K562 (cell line): ENCODE results near the gene PSD2. TPM values are rescaled to one million over a fixed set of nuclear protein-coding genes. Genes with fewer than 3 reads are reported as not detected.

Experiments used
- ATAC-seq: fragments of 200-7000 bp; cut with Tn5 transposase; 3 replicates; pipeline ENCODE4 v1.9.1; 2020; ENCODE audit warnings: moderate library complexity
- BruUV-seq: library from RNA; stranded (reverse); fragments of 400-500 nt; replicated peaks from 2 replicates; lab custom pipeline; 2021; lab: Mats Ljungman, UMichigan
- CTCF ChIA-PET: fragments of 300-600 bp; formaldehyde crosslinking; extraction: SDS; loops from one replicate; lab custom pipeline; 2021; ENCODE audit warnings: low intra/inter-chr PET ratio; lab: Yijun Ruan, JAX
- POLR2A ChIA-PET: fragments of 300-600, 350-650 bp; sonication (Branson Sonifier 250); formaldehyde crosslinking; extraction: SDS; loops from one replicate; lab custom pipeline; 2021; ENCODE audit warnings: antibody characterized with exemption, inconsistent platforms; lab: Yijun Ruan, JAX
- DNase-seq, 4 experiments: peaks; one replicate each; pipeline versions ENCODE4 v3.0.0 to v3.0.0-alpha.2; 2011 to 2018; ENCODE audit warnings: low spot score in 3 of 4, mixed read lengths in 3 of 4; ENCODE audit errors: extremely low read depth in 1 of 4
- FAIRE-seq: peaks from 2 replicates; lab custom pipeline; 2011; peaks lifted over from hg19 to GRCh38; lab: Jason Lieb, UNC
- H2AFZ ChIP-seq: 2 replicates; pipeline ENCODE4 v1.6.0; 2011; ENCODE audit warnings: low read depth, low read length, control low read depth, inconsistent platforms
- H3K27ac ChIP-seq: fragments of 200-600 bp; 3 replicates; pipeline ENCODE4 v1.8.0; 2011; ENCODE audit warnings: low read depth, mild to moderate bottlenecking, control low read depth, inconsistent platforms, low read length, moderate library complexity, mixed read lengths; ENCODE audit errors: extremely low read depth
- H3K27me3 ChIP-seq, 2 experiments: fragments of 300-600 bp in 1 of 2; 2 replicates in 1 of 2; 3 replicates in 1 of 2; pipeline versions ENCODE4 v1.6.0 to v1.8.0; 2011; ENCODE audit warnings: inconsistent platforms in 2 of 2, low read length in 2 of 2, mild to moderate bottlenecking in 1 of 2, mixed read lengths in 1 of 2, moderate library complexity in 1 of 2; ENCODE audit not compliant: control insufficient read depth in 2 of 2, insufficient read depth in 2 of 2
- H3K36me3 ChIP-seq: fragments of 300-600 bp; 3 replicates; pipeline ENCODE4 v1.8.0; 2011; ENCODE audit warnings: mild to moderate bottlenecking, low read length, inconsistent platforms; ENCODE audit not compliant: control insufficient read depth, insufficient read depth
- H3K4me1 ChIP-seq, 2 experiments: fragments of 200-600 bp in 1 of 2; replicated peaks in 1 of 2; 2 replicates in 1 of 2; 3 replicates in 1 of 2; pipeline versions ENCODE4 v1.5.1 to v1.8.0; 2011; ENCODE audit warnings: inconsistent platforms in 2 of 2, low read length in 2 of 2, mild to moderate bottlenecking in 1 of 2, mixed read lengths in 1 of 2, moderate library complexity in 1 of 2; ENCODE audit not compliant: control insufficient read depth in 2 of 2, insufficient read depth in 2 of 2
- H3K4me2 ChIP-seq: 2 replicates; pipeline ENCODE4 v1.6.1; 2011; ENCODE audit warnings: low read length, control low read depth, inconsistent platforms, mixed read lengths; ENCODE audit not compliant: insufficient read depth
- H3K4me3 ChIP-seq: fragments of 200-600 bp; sonication (generic), shearing (Covaris generic); 2 replicates; pipeline ENCODE4 v1.5.1; 2016; ENCODE audit warnings: control low read depth, inconsistent platforms
- H3K79me2 ChIP-seq: fragments of 200-600 bp; 3 replicates; pipeline ENCODE4 v1.8.0; 2011; ENCODE audit warnings: low read length, inconsistent platforms; ENCODE audit not compliant: control insufficient read depth, insufficient read depth
- H3K9ac ChIP-seq, 2 experiments: 2 replicates each; pipeline versions ENCODE4 v1.6.0 to v1.6.1; 2011; ENCODE audit warnings: low read depth in 2 of 2, low read length in 2 of 2, control low read depth in 1 of 2, inconsistent platforms in 1 of 2, mild to moderate bottlenecking in 1 of 2, mixed read lengths in 1 of 2; ENCODE audit not compliant: insufficient read depth in 1 of 2
- H3K9me1 ChIP-seq: one replicate; pipeline ENCODE4 v1.6.0; 2011; ENCODE audit warnings: inconsistent platforms, mild to moderate bottlenecking, low read length, moderate library complexity; ENCODE audit not compliant: control insufficient read depth, insufficient read depth
- H3K9me3 ChIP-seq: replicated peaks from 2 replicates; pipeline ENCODE4 v1.5.1; 2011; ENCODE audit warnings: low read depth, low read length, inconsistent platforms; ENCODE audit not compliant: control insufficient read depth, insufficient read depth
- H4K20me1 ChIP-seq: replicated peaks from 2 replicates; pipeline ENCODE4 v1.6.1; 2011; ENCODE audit warnings: low read length, inconsistent platforms, mixed read lengths; ENCODE audit not compliant: control insufficient read depth, insufficient read depth
- ELK1 ChIP-seq: sonication (generic); formaldehyde crosslinking; IDR thresholded peaks from 2 replicates; pipeline ENCODE4 v1.8.1; 2022; ENCODE audit warnings: missing genetic modification reagents
- NFIC ChIP-seq: fragments of 450-650 bp; IDR thresholded peaks from 2 replicates; pipeline ENCODE4 v1.6.1; 2017; ENCODE audit warnings: mild to moderate bottlenecking, inconsistent platforms
- REST ChIP-seq, 2 experiments: fragments of 450-650 bp; formaldehyde crosslinking in 1 of 2; IDR thresholded peaks; 2 replicates each; pipeline versions ENCODE4 v1.4.0 to v1.6.1; 2014 to 2020; ENCODE audit warnings: mild to moderate bottlenecking in 2 of 2, borderline replicate concordance in 1 of 2, low read depth in 1 of 2
- TAL1 ChIP-seq: fragments of 450-650 bp; IDR thresholded peaks from 2 replicates; pipeline ENCODE4 v1.6.1; 2016; ENCODE audit warnings: mild to moderate bottlenecking
- TEAD4 ChIP-seq, 2 experiments: sonication (generic) in 1 of 2; formaldehyde crosslinking in 1 of 2; IDR thresholded peaks; 2 replicates each; pipeline versions ENCODE4 v1.6.1 to v1.8.0; 2012 to 2022; ENCODE audit warnings: borderline replicate concordance in 1 of 2, inconsistent platforms in 1 of 2, low read length in 1 of 2, mild to moderate bottlenecking in 1 of 2, missing genetic modification reagents in 1 of 2
- WGBS: fragments of 100-300 bp; shearing (Covaris generic); methylation state at CpG from one replicate; pipeline ENCODE4 v1.1.6; 2016; ENCODE audit warnings: low coverage, mixed read lengths; ENCODE audit not compliant: insufficient coverage; ENCODE audit errors: missing lambda C conversion rate; 5-methylcytosine and 5-hydroxymethylcytosine counted together
- in situ Hi-C: fragments of 300-500 bp; cut with MboI; formaldehyde crosslinking; loops from 4 replicates; pipeline ENCODE4 v1.15.0; 2018; ENCODE audit warnings: inconsistent platforms, mixed read lengths
- intact Hi-C: fragments of 100-400 bp; cut with micrococcal nuclease; formaldehyde crosslinking; loops from 2 replicates; pipeline ENCODE4 v1.14.2; 2022
- polyA plus RNA-seq, 8 experiments: library from polyadenylated mRNA; depleted of rRNA in 4 of 8; stranded (reverse) in 5 of 8; unstranded in 3 of 8; fragments of >200 nt; fragmentation: Nextera tagmentation in 2 of 8; fragmentation: Illumina TruSeq in 1 of 8; extraction: Ambion mirVana in 2 of 8; extraction: Trizol in 1 of 8; gene quantifications; 2 replicates each; pipeline versions ENCODE4 v1.2.1 to v1.2.3, GENCODE V29; 2011 to 2014; ENCODE audit warnings: inconsistent platforms in 1 of 8, missing spikeins in 1 of 8
- total RNA-seq, 7 experiments: library from RNA; depleted of rRNA in 6 of 7; stranded (reverse); fragments of >200 nt in 6 of 7; fragmentation: Illumina TruSeq in 2 of 7; extraction: Trizol in 2 of 7; gene quantifications; 2 replicates each; pipeline versions ENCODE4 v1.2.1 to v1.2.3, GENCODE V29; 2011 to 2021; ENCODE audit warnings: low replicate concordance in 1 of 7

Gene PSD2
- total and polyA plus RNA-seq, 9 of the 15 experiments (the other 6 are each of a cell fraction or from before 2014, with no cell fraction given) = 0.01 to 0.09 (median 0.04) TPM; not detected in 4

GRCh38 chr5:139797335-139797734 lies 1.7 kb downstream of the PSD2 start (continued):
- TF ChIP-seq TEAD4 (IDR thresholded peaks at IDR 0.05; ENCODE audit: low read length) (no peak), TEAD4 (CRISPR knock-in tag; IDR thresholded peaks at IDR 0.05; ENCODE audit: borderline replicate concordance) (no peak), ELK1 (no peak)
- TF ChIP-seq, all 486 proteins: peak for 0

GRCh38 chr5:139797856-139798510 lies 2.4 kb downstream of the PSD2 start:
- in situ Hi-C loops (no loop called here), intact Hi-C loops (no loop called here)
- H3K9me1 ChIP-seq = peaks cover 2% of the 10 kb centered on the region
- FAIRE-seq = no peak
- CTCF ChIA-PET = no interaction called here
- H3K4me3 ChIP-seq = no peak overlapping the region
- no TSS peak for BruUV-seq
- no peaks in the 10 kb centered on the region for H3K79me2 ChIP-seq
- H3K27me3 ChIP-seq = peaks cover 26 to 80% of the 10 kb centered on the region in 2 experiments; a peak in 4 of 5 replicates
- 0 out of 2 replicates have a peak, but pooled peaks have one; percentile 40 for TF ChIP-seq NFIC
- TF ChIP-seq TAL1 = no peak
- no peak for TF ChIP-seq REST (IDR thresholded peaks at IDR 0.05; ENCODE audit: borderline replicate concordance)
- TF ChIP-seq REST (CRISPR knock-in tag; IDR thresholded peaks at IDR 0.05; ENCODE audit: low read depth) = no peak
- no peak overlapping the region for H2AFZ ChIP-seq
- DNase-seq = no peak
- H3K9me3 ChIP-seq = no peaks in the 10 kb centered on the region
- no peak overlapping the region for H3K9ac ChIP-seq
- 0% methylated on average over 9 of the region's 9 CpGs for WGBS
- peaks cover 0 to 16% of the 10 kb centered on the region in 2 experiments; a peak in 2 of 5 replicates for H3K4me1 ChIP-seq
- peaks cover 15% of the 10 kb centered on the region; the same call in 1 of the 2 replicates for H4K20me1 ChIP-seq
- ATAC-seq = no peak
- no peak overlapping the region for H3K27ac ChIP-seq
- no peaks in the 10 kb centered on the region for H3K36me3 ChIP-seq
- no peak overlapping the region for H3K4me2 ChIP-seq
- POLR2A ChIA-PET = interaction anchor here (0.6 to 1.1 kb wide), 2 partner anchors 9 to 171 kb away, joined by 5 to 6 read pairs; no protein-coding TSS in a partner anchor
